Sigmoid colon (tissue), 7 donors: Measurements from ENCODE around the gene NEMP2. TPM values are rescaled to one million over a fixed set of nuclear protein-coding genes. Genes with fewer than 3 reads are reported as not detected.

Experiments
- DNase-seq: peaks from one replicate; pipeline ENCODE4 v3.0.0-alpha.2; 2019
- H3K27ac ChIP-seq, 4 donors: fragments of 200-600 bp; sonication (generic); one replicate each; pipeline ENCODE4 v1.5.1; 2016 to 2019; ENCODE audit warnings: mild to moderate bottlenecking in 1 of 4
- H3K27me3 ChIP-seq, 3 donors: fragments of 200-600 bp; sonication (generic); one replicate each; pipeline ENCODE4 v1.5.1; 2019; ENCODE audit warnings: mild to moderate bottlenecking in 1 of 3
- H3K36me3 ChIP-seq, 4 donors: fragments of 200-600 bp; sonication (generic); one replicate each; pipeline ENCODE4 v1.5.1; 2016 to 2019
- H3K4me1 ChIP-seq, 4 donors: fragments of 200-600 bp; sonication (generic); one replicate each; pipeline ENCODE4 v1.5.1; 2017 to 2019
- H3K4me3 ChIP-seq, 4 donors: fragments of 200-600 bp; sonication (generic); one replicate each; pipeline ENCODE4 v1.5.1; 2017 to 2019; ENCODE audit warnings: mild to moderate bottlenecking in 2 of 4, moderate library complexity in 1 of 4
- H3K9me3 ChIP-seq, 4 donors: fragments of 200-600 bp in 3 of 4; sonication (generic) in 3 of 4; one replicate each; pipeline versions ENCODE4 v1.5.1 to v1.6.1; 2013 to 2019
- CTCF ChIP-seq, 4 experiments: fragments of 450-650 bp in 3 of 4; fragments of 200-600 bp in 1 of 4; IDR thresholded peaks; one replicate each; pipeline ENCODE4 v1.5.1; 2016 to 2019; ENCODE audit warnings: antibody characterized with exemption in 4 of 4, mild to moderate bottlenecking in 3 of 4, moderate library complexity in 2 of 4
- EP300 ChIP-seq, 4 donors: sonication (generic); formaldehyde crosslinking; IDR thresholded peaks; one replicate each; pipeline ENCODE4 v1.6.1; 2017; ENCODE audit warnings: antibody characterized with exemption in 4 of 4
- POLR2A ChIP-seq, 2 donors: fragments of 450-650 bp; IDR thresholded peaks; one replicate each; pipeline ENCODE4 v1.6.1; 2016; ENCODE audit warnings: antibody characterized with exemption in 2 of 2, mild to moderate bottlenecking in 2 of 2, moderate library complexity in 2 of 2
- POLR2AphosphoS5 ChIP-seq, 4 donors: sonication (generic); formaldehyde crosslinking; IDR thresholded peaks; one replicate each; pipeline ENCODE4 v1.6.1; 2017; ENCODE audit warnings: antibody characterized with exemption in 4 of 4
- WGBS, 2 donors: extraction: QIAGEN DNeasy Blood & Tissue Kit; methylation state at CpG; one replicate each; pipeline ENCODE4 v1.1.7; 2013; 5-methylcytosine and 5-hydroxymethylcytosine counted together
- intact Hi-C: fragments of 100-400 bp; cut with DNase I; formaldehyde crosslinking; loops from one replicate; pipeline ENCODE4 v1.15.1; 2023
- polyA plus RNA-seq, 3 donors: library from polyadenylated mRNA; stranded (reverse); fragments of 200-250 nt; gene quantifications; one replicate each; pipeline ENCODE4 v1.2.3, GENCODE V29; 2013
- total RNA-seq, 4 donors: library from RNA; depleted of rRNA; stranded (reverse); fragments of >200 nt; gene quantifications; one replicate each; pipeline ENCODE4 v1.1.0, GENCODE V29; 2016
- donor health status: healthy with polysubstance abuse.
- donor health status: Bipolar disorder and iron deficiency.
- donor health status: healthy.

The NEMP2 gene
- total and polyA plus RNA-seq, 7 donors, result 0.23 to 6.8 (median 3.1) TPM

GRCh38 chr2:190524928-190525327 is 9.6 kb downstream of the NEMP2 start:
- DNase-seq, result no peak
- H3K27ac ChIP-seq, result no peak overlapping the region
- H3K4me1 ChIP-seq, result no peaks in the 10 kb centered on the region
- H3K4me3 ChIP-seq, result no peak overlapping the region
- no peaks in the 10 kb centered on the region for H3K27me3 ChIP-seq
- H3K9me3 ChIP-seq, result no peaks in the 10 kb centered on the region
- no peak for TF ChIP-seq POLR2AphosphoS5 (IDR thresholded peaks at IDR 0.05)
- no peak for TF ChIP-seq POLR2A (IDR thresholded peaks at IDR 0.05)
- no peak for TF ChIP-seq CTCF (IDR thresholded peaks at IDR 0.05)
- TF ChIP-seq EP300 (IDR thresholded peaks at IDR 0.05), result no peak
- H3K36me3 ChIP-seq, result no peaks in the 10 kb centered on the region
- intact Hi-C loops, result no loop called here

- no peak for DNase-seq
- H3K27me3 ChIP-seq, result no peaks in the 10 kb centered on the region
- no peaks in the 10 kb centered on the region for H3K36me3 ChIP-seq
- no peaks in the 10 kb centered on the region for H3K9me3 ChIP-seq
- no peak overlapping the region for H3K27ac ChIP-seq
- no peak for TF ChIP-seq CTCF (IDR thresholded peaks at IDR 0.05)
- TF ChIP-seq EP300 (IDR thresholded peaks at IDR 0.05), result no peak
- no peak for TF ChIP-seq POLR2AphosphoS5 (IDR thresholded peaks at IDR 0.05)
- no peak for TF ChIP-seq POLR2A (IDR thresholded peaks at IDR 0.05)
- no peaks in the 10 kb centered on the region for H3K4me1 ChIP-seq
- no peak overlapping the region for H3K4me3 ChIP-seq
- WGBS, 2 donors, result 92% methylated on average over 1 of the region's 1 CpG
- intact Hi-C loops, result loop anchor here (10.0 kb wide), 1 partner anchor 425 kb away; no protein-coding TSS in a partner anchor
These were observed 14.4 kb downstream of the NEMP2 start for GRCh38 chr2:190519975-190520767.

- DNase-seq, result no peak
- no peak overlapping the region for H3K4me3 ChIP-seq
- intact Hi-C loops, result loop anchor here (10.0 kb wide), 1 partner anchor 423 kb away; no protein-coding TSS in a partner anchor
- no peaks in the 10 kb centered on the region for H3K9me3 ChIP-seq
- TF ChIP-seq CTCF (IDR thresholded peaks at IDR 0.05) (no peak), POLR2A (IDR thresholded peaks at IDR 0.05) (no peak), EP300 (IDR thresholded peaks at IDR 0.05) (no peak), POLR2AphosphoS5 (IDR thresholded peaks at IDR 0.05) (no peak)
- H3K27me3 ChIP-seq, result no peaks in the 10 kb centered on the region
- no peak overlapping the region for H3K27ac ChIP-seq
- no peaks in the 10 kb centered on the region for H3K36me3 ChIP-seq
- 94 to 95% methylated on average over 2 of the region's 2 CpGs for WGBS, 2 donors
- H3K4me1 ChIP-seq, result no peaks in the 10 kb centered on the region
These were observed 17.1 kb downstream of the NEMP2 start for GRCh38 chr2:190517468-190517867.

- H3K36me3 ChIP-seq, result no peaks in the 10 kb centered on the region
- no peaks in the 10 kb centered on the region for H3K4me1 ChIP-seq
- intact Hi-C loops, result loop anchor here (10.0 kb wide), 1 partner anchor 421 kb away; no protein-coding TSS in a partner anchor
- no peaks in the 10 kb centered on the region for H3K27me3 ChIP-seq
- no peak overlapping the region for H3K4me3 ChIP-seq
- no peaks in the 10 kb centered on the region for H3K9me3 ChIP-seq
- 48 to 89% methylated on average over 1 of the region's 1 CpG for WGBS, 2 donors
- TF ChIP-seq EP300 (IDR thresholded peaks at IDR 0.05), result no peak
- TF ChIP-seq POLR2AphosphoS5 (IDR thresholded peaks at IDR 0.05), result no peak
- TF ChIP-seq POLR2A (IDR thresholded peaks at IDR 0.05), result no peak
- no peak for TF ChIP-seq CTCF (IDR thresholded peaks at IDR 0.05)
- H3K27ac ChIP-seq, result no peak overlapping the region
- no peak for DNase-seq
These were observed 18.8 kb downstream of the NEMP2 start for GRCh38 chr2:190515687-190516086.
